Fibroblast of the aortic adventitia (primary cell): ENCODE data around the gene ARID3A. TPM values are rescaled to one million over a fixed set of nuclear protein-coding genes. Genes with fewer than 3 reads are reported as not detected.

Experiments
- DNase-seq: peaks from one replicate; pipeline ENCODE4 v3.0.0-alpha.2; 2010; ENCODE audit warnings: low read depth
- H3K4me3 ChIP-seq: 2 replicates; pipeline ENCODE4 v1.5.1; 2011; ENCODE audit warnings: low read depth, mild to moderate bottlenecking, control low read depth, low read length, moderate library complexity
- total RNA-seq: library from RNA; depleted of rRNA; stranded (reverse); fragments of >200 nt; gene quantifications from 2 replicates; pipeline ENCODE4 v1.2.3, GENCODE V29; 2012; ENCODE audit warnings: low replicate concordance
- TF ChIP-seq, protein P1 (sequence below): IDR thresholded peaks from 2 replicates; pipeline ENCODE4 v1.5.1; 2011; ENCODE audit warnings: mild to moderate bottlenecking, low read length, control low read depth, inconsistent platforms; ENCODE audit not compliant: insufficient read depth

The ARID3A gene
- total RNA-seq, 1 donor, result 11.2 TPM

DNA sequence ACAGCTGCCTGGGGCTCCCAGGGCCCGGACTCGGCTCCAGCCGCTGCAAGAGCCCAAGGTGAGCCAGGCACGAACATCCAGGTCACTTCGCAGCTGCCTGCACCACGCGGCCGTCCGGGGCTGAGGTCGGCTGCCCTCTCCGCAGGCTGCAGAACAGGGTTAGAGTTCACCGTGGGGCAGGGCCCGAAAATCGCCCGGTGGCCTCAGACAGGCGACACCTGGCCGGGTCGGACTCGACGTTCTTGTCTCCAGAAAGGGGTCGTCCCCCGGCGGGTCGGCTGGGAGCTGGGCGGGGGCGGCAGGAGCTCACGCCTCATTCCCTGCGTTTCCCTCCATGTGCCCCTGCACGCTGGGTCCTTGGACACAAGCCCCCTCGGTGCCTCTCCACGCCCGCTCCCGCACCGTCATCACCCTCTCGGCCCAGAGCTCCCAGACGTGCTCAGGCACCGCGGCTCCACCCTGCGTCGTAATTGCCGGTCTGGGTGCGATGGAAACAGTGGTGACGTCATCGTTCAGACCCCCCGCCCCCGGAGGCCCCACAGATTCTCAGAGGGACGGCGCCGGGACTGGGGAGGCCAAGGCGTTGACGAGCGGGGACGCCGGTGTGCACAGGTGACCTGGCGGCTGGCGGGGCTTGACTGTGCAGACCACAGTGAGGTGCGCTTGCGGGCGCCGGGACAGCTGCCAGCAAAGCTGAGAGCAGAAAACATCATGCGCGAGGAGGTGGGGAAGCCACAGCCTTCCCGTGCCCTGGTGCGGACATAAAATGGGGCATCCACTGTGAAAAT lies 70.4 kb downstream of the ARID3A start:
- peak; percentile 50 for DNase-seq
- TF ChIP-seq, protein P1, sequence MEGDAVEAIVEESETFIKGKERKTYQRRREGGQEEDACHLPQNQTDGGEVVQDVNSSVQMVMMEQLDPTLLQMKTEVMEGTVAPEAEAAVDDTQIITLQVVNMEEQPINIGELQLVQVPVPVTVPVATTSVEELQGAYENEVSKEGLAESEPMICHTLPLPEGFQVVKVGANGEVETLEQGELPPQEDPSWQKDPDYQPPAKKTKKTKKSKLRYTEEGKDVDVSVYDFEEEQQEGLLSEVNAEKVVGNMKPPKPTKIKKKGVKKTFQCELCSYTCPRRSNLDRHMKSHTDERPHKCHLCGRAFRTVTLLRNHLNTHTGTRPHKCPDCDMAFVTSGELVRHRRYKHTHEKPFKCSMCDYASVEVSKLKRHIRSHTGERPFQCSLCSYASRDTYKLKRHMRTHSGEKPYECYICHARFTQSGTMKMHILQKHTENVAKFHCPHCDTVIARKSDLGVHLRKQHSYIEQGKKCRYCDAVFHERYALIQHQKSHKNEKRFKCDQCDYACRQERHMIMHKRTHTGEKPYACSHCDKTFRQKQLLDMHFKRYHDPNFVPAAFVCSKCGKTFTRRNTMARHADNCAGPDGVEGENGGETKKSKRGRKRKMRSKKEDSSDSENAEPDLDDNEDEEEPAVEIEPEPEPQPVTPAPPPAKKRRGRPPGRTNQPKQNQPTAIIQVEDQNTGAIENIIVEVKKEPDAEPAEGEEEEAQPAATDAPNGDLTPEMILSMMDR, result no peak
- H3K4me3 ChIP-seq, result peak overlapping the region; percentile 13

DNA sequence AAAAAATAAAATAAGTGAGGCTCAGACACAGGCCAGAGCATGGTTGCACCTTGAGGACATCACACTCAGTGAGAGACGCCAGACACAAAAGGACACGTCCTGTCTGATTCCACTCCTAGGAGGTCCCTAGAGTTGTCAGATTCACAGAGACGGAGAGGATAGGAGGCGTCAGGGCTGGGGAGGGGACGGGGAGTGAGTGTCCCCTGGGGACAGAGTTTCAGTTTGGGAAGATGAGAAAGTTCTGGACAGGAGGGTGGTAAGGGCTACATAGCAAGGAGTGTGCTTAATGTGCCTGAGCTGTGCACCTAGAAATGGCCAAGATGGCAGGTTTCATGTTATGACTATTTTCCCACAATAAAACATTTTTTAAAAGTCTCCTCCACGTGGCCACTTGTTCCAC lies 72.2 kb downstream of the ARID3A start:
- no peak for DNase-seq
- no peak overlapping the region for H3K4me3 ChIP-seq
- TF ChIP-seq, protein P1, result no peak

DNA sequence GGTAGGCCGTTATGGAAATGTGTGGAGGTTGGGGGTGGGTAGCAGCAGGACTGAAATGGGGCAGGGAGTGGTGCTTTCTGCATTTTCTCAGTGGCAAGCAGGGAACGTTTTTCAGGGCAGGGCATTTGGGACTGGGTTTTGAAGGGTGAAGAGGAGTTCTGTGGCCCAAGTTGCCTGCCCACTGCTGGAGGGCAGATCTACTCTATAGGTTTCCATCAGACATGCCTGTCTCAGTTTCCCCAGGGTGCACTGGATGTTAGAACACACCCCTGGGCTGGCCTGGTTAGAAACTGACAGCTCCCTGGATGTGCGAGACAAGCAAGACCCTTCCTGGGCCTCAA lies 73.5 kb downstream of the ARID3A start:
- H3K4me3 ChIP-seq, result no peak overlapping the region
- DNase-seq, result no peak
- TF ChIP-seq, protein P1, result no peak

DNA sequence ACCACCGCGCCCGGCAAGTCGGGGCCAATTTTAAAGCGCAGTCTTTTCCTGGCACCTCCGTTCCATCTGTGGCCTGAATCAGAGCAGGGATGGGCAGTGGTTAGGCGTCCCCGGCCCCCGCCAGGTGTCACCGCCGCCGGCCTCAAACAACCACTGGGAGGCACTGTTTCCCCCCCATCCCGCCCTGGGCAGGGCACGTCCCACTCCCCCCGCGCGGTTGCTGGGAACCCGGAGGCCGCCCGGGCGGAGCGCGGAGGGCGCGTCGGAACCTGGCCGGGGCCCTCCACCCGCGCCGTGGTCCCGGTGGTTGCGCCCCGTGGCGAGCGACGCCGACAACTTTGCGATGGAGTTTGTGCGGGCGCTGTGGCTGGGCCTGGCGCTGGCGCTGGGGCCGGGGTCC lies 74.3 kb downstream of the ARID3A start, which contains the start of gene GRIN3B:
GRIN3B (plus strand) TSS at position 325 of the 400 bp plus-strand sequence; CDS start at position 344, 19 bp downstream.
- TF ChIP-seq, protein P1, result peak; percentile 64
- H3K4me3 ChIP-seq, result peak within 1 kb of the TSS; percentile 50
- DNase-seq, result peak; percentile 38

DNA sequence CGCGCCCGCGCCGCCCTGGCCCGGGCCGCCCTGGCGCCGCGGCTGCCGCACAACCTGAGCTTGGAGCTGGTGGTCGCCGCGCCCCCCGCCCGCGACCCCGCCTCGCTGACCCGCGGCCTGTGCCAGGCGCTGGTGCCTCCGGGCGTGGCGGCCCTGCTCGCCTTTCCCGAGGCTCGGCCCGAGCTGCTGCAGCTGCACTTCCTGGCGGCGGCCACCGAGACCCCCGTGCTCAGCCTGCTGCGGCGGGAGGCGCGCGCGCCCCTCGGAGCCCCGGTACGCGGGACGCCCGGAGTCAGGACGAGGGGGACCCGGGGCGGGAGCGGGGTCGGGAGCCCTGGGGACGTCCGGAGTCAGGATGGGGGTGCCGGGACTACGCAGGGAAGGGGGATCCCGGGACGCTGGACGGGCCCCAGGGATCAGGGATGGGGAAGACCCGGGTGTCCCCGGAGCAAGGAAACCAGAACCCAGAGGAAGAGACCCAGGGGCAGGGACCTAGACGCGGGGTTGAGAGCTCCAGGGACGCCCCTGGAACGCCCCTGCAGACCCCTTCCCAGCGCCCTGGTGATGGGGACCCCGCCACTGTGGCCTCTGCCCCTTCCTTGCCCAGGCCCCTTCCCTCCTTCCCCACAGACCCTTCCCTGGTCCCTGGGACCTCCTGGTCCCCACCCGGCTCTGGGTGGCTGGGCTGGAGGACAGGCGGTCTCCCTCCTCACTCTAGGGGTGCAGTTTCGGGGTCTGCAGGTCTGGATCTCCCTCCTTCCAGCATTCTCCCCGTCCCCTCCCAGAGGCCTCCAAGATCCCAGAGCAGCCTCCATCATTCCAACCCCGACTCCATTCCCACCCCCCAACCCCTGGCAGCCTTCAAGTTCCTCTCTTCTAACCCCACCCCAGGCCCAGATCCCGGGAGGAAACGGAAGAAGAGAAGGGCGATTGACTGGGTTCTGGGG lies 75.0 kb downstream of the ARID3A start:
- peak overlapping the region; percentile 17 for H3K4me3 ChIP-seq
- TF ChIP-seq, protein P1, result no peak
- DNase-seq, result no peak

DNA sequence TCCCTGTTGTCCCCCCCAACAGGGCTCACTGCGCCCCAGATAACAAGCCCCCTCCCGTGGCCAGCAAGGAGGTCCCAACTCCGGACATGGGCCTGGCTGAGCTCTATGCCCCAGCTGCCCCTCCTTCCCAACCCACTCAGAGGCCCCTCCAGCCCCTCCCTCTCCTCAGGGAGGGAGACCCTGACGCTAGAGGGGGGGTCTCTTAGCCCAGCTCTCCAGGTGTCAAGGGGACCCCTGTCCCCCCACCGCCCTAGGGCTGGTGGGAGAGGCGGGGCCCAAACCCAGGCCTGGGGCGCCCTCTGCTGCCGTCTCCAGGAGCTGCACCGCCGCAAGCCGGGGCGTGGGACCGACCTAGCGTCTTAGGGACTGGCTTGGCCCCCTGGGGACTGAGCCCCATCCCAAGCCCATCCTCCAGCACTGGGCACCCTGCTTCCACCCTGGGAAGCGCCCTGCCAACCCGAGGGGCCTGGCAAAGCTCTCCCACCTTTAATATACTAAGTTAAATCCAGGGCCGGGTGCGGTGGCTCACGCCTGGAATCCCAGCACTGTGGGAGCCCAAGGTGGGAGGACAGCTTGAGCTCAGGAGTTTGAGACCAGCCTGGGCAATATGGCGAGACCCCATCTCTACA lies 75.8 kb downstream of the ARID3A start:
- DNase-seq, result no peak
- TF ChIP-seq, protein P1, result peak; percentile 88
- H3K4me3 ChIP-seq, result no peak overlapping the region
